K562 (cell line): ENCODE data around the gene CCSER1. TPM values are rescaled to one million over a fixed set of nuclear protein-coding genes. Genes with fewer than 3 reads are reported as not detected.

ENCODE experiments used
- ATAC-seq: fragments of 200-7000 bp; cut with Tn5 transposase; 3 replicates; pipeline ENCODE4 v1.9.1; 2020; ENCODE audit warnings: moderate library complexity
- BruUV-seq: library from RNA; stranded (reverse); fragments of 400-500 nt; replicated peaks from 2 replicates; lab custom pipeline; 2021; lab: Mats Ljungman, UMichigan
- CTCF ChIA-PET: fragments of 300-600 bp; formaldehyde crosslinking; extraction: SDS; loops from one replicate; lab custom pipeline; 2021; ENCODE audit warnings: low intra/inter-chr PET ratio; lab: Yijun Ruan, JAX
- POLR2A ChIA-PET: fragments of 300-600, 350-650 bp; sonication (Branson Sonifier 250); formaldehyde crosslinking; extraction: SDS; loops from one replicate; lab custom pipeline; 2021; ENCODE audit warnings: antibody characterized with exemption, inconsistent platforms; lab: Yijun Ruan, JAX
- DNase-seq, 4 experiments: peaks; one replicate each; pipeline versions ENCODE4 v3.0.0 to v3.0.0-alpha.2; 2011 to 2018; ENCODE audit warnings: low spot score in 3 of 4, mixed read lengths in 3 of 4; ENCODE audit errors: extremely low read depth in 1 of 4
- FAIRE-seq: peaks from 2 replicates; lab custom pipeline; 2011; peaks lifted over from hg19 to GRCh38; lab: Jason Lieb, UNC
- H2AFZ ChIP-seq: 2 replicates; pipeline ENCODE4 v1.6.0; 2011; ENCODE audit warnings: low read depth, low read length, control low read depth, inconsistent platforms
- H3K27ac ChIP-seq: fragments of 200-600 bp; 3 replicates; pipeline ENCODE4 v1.8.0; 2011; ENCODE audit warnings: low read depth, mild to moderate bottlenecking, control low read depth, inconsistent platforms, low read length, moderate library complexity, mixed read lengths; ENCODE audit errors: extremely low read depth
- H3K27me3 ChIP-seq, 2 experiments: fragments of 300-600 bp in 1 of 2; 2 replicates in 1 of 2; 3 replicates in 1 of 2; pipeline versions ENCODE4 v1.6.0 to v1.8.0; 2011; ENCODE audit warnings: inconsistent platforms in 2 of 2, low read length in 2 of 2, mild to moderate bottlenecking in 1 of 2, mixed read lengths in 1 of 2, moderate library complexity in 1 of 2; ENCODE audit not compliant: control insufficient read depth in 2 of 2, insufficient read depth in 2 of 2
- H3K36me3 ChIP-seq: fragments of 300-600 bp; 3 replicates; pipeline ENCODE4 v1.8.0; 2011; ENCODE audit warnings: mild to moderate bottlenecking, low read length, inconsistent platforms; ENCODE audit not compliant: control insufficient read depth, insufficient read depth
- H3K4me1 ChIP-seq, 2 experiments: fragments of 200-600 bp in 1 of 2; replicated peaks in 1 of 2; 2 replicates in 1 of 2; 3 replicates in 1 of 2; pipeline versions ENCODE4 v1.5.1 to v1.8.0; 2011; ENCODE audit warnings: inconsistent platforms in 2 of 2, low read length in 2 of 2, mild to moderate bottlenecking in 1 of 2, mixed read lengths in 1 of 2, moderate library complexity in 1 of 2; ENCODE audit not compliant: control insufficient read depth in 2 of 2, insufficient read depth in 2 of 2
- H3K4me2 ChIP-seq: 2 replicates; pipeline ENCODE4 v1.6.1; 2011; ENCODE audit warnings: low read length, control low read depth, inconsistent platforms, mixed read lengths; ENCODE audit not compliant: insufficient read depth
- H3K4me3 ChIP-seq: fragments of 200-600 bp; sonication (generic), shearing (Covaris generic); 2 replicates; pipeline ENCODE4 v1.5.1; 2016; ENCODE audit warnings: control low read depth, inconsistent platforms
- H3K79me2 ChIP-seq: fragments of 200-600 bp; 3 replicates; pipeline ENCODE4 v1.8.0; 2011; ENCODE audit warnings: low read length, inconsistent platforms; ENCODE audit not compliant: control insufficient read depth, insufficient read depth
- H3K9ac ChIP-seq, 2 experiments: 2 replicates each; pipeline versions ENCODE4 v1.6.0 to v1.6.1; 2011; ENCODE audit warnings: low read depth in 2 of 2, low read length in 2 of 2, control low read depth in 1 of 2, inconsistent platforms in 1 of 2, mild to moderate bottlenecking in 1 of 2, mixed read lengths in 1 of 2; ENCODE audit not compliant: insufficient read depth in 1 of 2
- H3K9me1 ChIP-seq: one replicate; pipeline ENCODE4 v1.6.0; 2011; ENCODE audit warnings: inconsistent platforms, mild to moderate bottlenecking, low read length, moderate library complexity; ENCODE audit not compliant: control insufficient read depth, insufficient read depth
- H3K9me3 ChIP-seq: replicated peaks from 2 replicates; pipeline ENCODE4 v1.5.1; 2011; ENCODE audit warnings: low read depth, low read length, inconsistent platforms; ENCODE audit not compliant: control insufficient read depth, insufficient read depth
- H4K20me1 ChIP-seq: replicated peaks from 2 replicates; pipeline ENCODE4 v1.6.1; 2011; ENCODE audit warnings: low read length, inconsistent platforms, mixed read lengths; ENCODE audit not compliant: control insufficient read depth, insufficient read depth
- CBFA2T3 ChIP-seq: fragments of 450-650 bp; IDR thresholded peaks from 2 replicates; pipeline ENCODE4 v1.6.1; 2017
- DIDO1 ChIP-seq: fragments of 450-650 bp; IDR thresholded peaks from 2 replicates; pipeline ENCODE4 v1.6.1; 2016; ENCODE audit warnings: low read depth, missing biosample characterization, missing genetic modification characterization
- EGR1 ChIP-seq: fragments of 450-650 bp; conservative IDR thresholded peaks from 2 replicates; pipeline ENCODE4 v1.6.1; 2017; ENCODE audit warnings: mild to moderate bottlenecking
- EZH2 ChIP-seq: IDR thresholded peaks from 2 replicates; pipeline ENCODE4 v1.6.1; 2012; ENCODE audit warnings: low read depth, mild to moderate bottlenecking, inconsistent platforms, low read length, borderline replicate concordance
- FOXJ3 ChIP-seq: sonication (generic); formaldehyde crosslinking; IDR thresholded peaks from 2 replicates; pipeline ENCODE4 v1.4.0; 2020; ENCODE audit warnings: mild to moderate bottlenecking, missing genetic modification reagents
- HMG20A ChIP-seq: fragments of 450-650 bp; formaldehyde crosslinking; conservative IDR thresholded peaks from 2 replicates; pipeline ENCODE4 v1.4.0; 2020; ENCODE audit warnings: mild to moderate bottlenecking, mixed read lengths
- HNRNPH1 ChIP-seq: fragments of 200-400 bp; formaldehyde crosslinking; optimal IDR thresholded peaks from 2 replicates; pipeline ENCODE3; 2017; ENCODE audit warnings: low read depth, mild to moderate bottlenecking, low read length, moderate library complexity
- KAT8 ChIP-seq: fragments of 450-650 bp; IDR thresholded peaks from 2 replicates; pipeline ENCODE4 v1.6.1; 2016; ENCODE audit warnings: low read depth, mild to moderate bottlenecking
- NEUROD1 ChIP-seq: fragments of 150-350 bp; IDR thresholded peaks from 2 replicates; pipeline ENCODE4 v1.6.1; 2014; ENCODE audit warnings: borderline replicate concordance, low read length, low read depth; ENCODE audit not compliant: partially characterized antibody
- PHF21A ChIP-seq: fragments of 450-650 bp; IDR thresholded peaks from 2 replicates; pipeline ENCODE4 v1.6.1; 2017; ENCODE audit warnings: low read depth, borderline replicate concordance
- RBM25 ChIP-seq: fragments of 200-400 bp; formaldehyde crosslinking; IDR thresholded peaks from 2 replicates; pipeline ENCODE4 v1.6.1; 2018; ENCODE audit warnings: low read length, low read depth, moderate library complexity; ENCODE audit not compliant: severe bottlenecking
- RCOR1 ChIP-seq, 2 experiments: IDR thresholded peaks; 2 replicates each; pipeline ENCODE4 v1.6.1; 2012; ENCODE audit warnings: low read depth in 2 of 2, low read length in 2 of 2, borderline replicate concordance in 1 of 2, improper control_type of control experiment in 1 of 2
- SIX5 ChIP-seq, 2 experiments: IDR thresholded peaks; 2 replicates each; pipeline ENCODE4 v1.6.1; 2011; ENCODE audit warnings: low read length in 2 of 2, borderline replicate concordance in 1 of 2, low read depth in 1 of 2, mild to moderate bottlenecking in 1 of 2, moderate library complexity in 1 of 2; ENCODE audit not compliant: insufficient read depth in 1 of 2
- TCF3 ChIP-seq: sonication (generic); formaldehyde crosslinking; IDR thresholded peaks from 2 replicates; pipeline ENCODE4 v1.4.0; 2020; ENCODE audit warnings: mild to moderate bottlenecking, missing genetic modification reagents
- ZNF174 ChIP-seq: fragments of 250-450 bp; sonication (Bioruptor Pico); IDR thresholded peaks from 2 replicates; pipeline ENCODE4 v1.4.0; 2020; ENCODE audit warnings: mild to moderate bottlenecking
- ZZZ3 ChIP-seq: fragments of 450-650 bp; IDR thresholded peaks from 2 replicates; pipeline ENCODE4 v1.6.1; 2016; ENCODE audit warnings: antibody characterized with exemption, mild to moderate bottlenecking, moderate library complexity
- WGBS: fragments of 100-300 bp; shearing (Covaris generic); methylation state at CpG from one replicate; pipeline ENCODE4 v1.1.6; 2016; ENCODE audit warnings: low coverage, mixed read lengths; ENCODE audit not compliant: insufficient coverage; ENCODE audit errors: missing lambda C conversion rate; 5-methylcytosine and 5-hydroxymethylcytosine counted together
- in situ Hi-C: fragments of 300-500 bp; cut with MboI; formaldehyde crosslinking; loops from 4 replicates; pipeline ENCODE4 v1.15.0; 2018; ENCODE audit warnings: inconsistent platforms, mixed read lengths
- intact Hi-C: fragments of 100-400 bp; cut with micrococcal nuclease; formaldehyde crosslinking; loops from 2 replicates; pipeline ENCODE4 v1.14.2; 2022
- polyA plus RNA-seq, 8 experiments: library from polyadenylated mRNA; depleted of rRNA in 4 of 8; stranded (reverse) in 5 of 8; unstranded in 3 of 8; fragments of >200 nt; fragmentation: Nextera tagmentation in 2 of 8; fragmentation: Illumina TruSeq in 1 of 8; extraction: Ambion mirVana in 2 of 8; extraction: Trizol in 1 of 8; gene quantifications; 2 replicates each; pipeline versions ENCODE4 v1.2.1 to v1.2.3, GENCODE V29; 2011 to 2014; ENCODE audit warnings: inconsistent platforms in 1 of 8, missing spikeins in 1 of 8
- total RNA-seq, 7 experiments: library from RNA; depleted of rRNA in 6 of 7; stranded (reverse); fragments of >200 nt in 6 of 7; fragmentation: Illumina TruSeq in 2 of 7; extraction: Trizol in 2 of 7; gene quantifications; 2 replicates each; pipeline versions ENCODE4 v1.2.1 to v1.2.3, GENCODE V29; 2011 to 2021; ENCODE audit warnings: low replicate concordance in 1 of 7
- TF ChIP-seq, protein P1 (sequence below): IDR thresholded peaks from 2 replicates; pipeline ENCODE4 v1.6.1; 2016; ENCODE audit warnings: missing genetic modification characterization, missing compliant biosample characterization
- TF ChIP-seq, protein P2 (sequence below): sonication (generic); formaldehyde crosslinking; IDR thresholded peaks from 2 replicates; pipeline ENCODE4 v1.5.0; 2020; ENCODE audit warnings: missing genetic modification reagents
- TF ChIP-seq, protein P3 (sequence below): fragments of 250-450 bp; sonication (Bioruptor Pico); IDR thresholded peaks from 2 replicates; pipeline ENCODE4 v1.4.0; 2020; ENCODE audit warnings: mild to moderate bottlenecking

Gene CCSER1
- total and polyA plus RNA-seq, 9 of the 15 experiments (the other 6 are each of a cell fraction or from before 2014, with no cell fraction given), result not detected

DNA sequence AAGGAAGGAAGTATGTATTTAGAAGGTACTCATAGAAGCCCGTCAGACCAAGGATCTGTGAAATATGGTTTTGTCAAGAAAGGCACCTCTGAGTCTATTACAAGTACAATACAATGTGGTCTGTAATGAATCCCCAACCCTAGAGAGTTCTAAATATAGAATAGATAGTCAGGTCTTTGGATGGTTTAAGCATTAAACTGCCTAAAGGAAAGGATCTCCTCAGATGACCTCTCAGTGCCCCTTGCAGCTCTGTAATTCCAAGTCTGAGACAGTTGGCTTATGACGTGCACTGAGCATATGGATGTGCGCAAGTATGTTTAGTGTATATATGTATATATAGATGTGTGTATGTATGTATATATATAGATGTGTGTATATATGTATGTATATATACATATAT lies 62.0 kb downstream of the CCSER1 start:
- POLR2A ChIA-PET, result no interaction called here
- H3K27me3 ChIP-seq, result no peaks in the 10 kb centered on the region
- H3K9me3 ChIP-seq, result no peaks in the 10 kb centered on the region
- H3K79me2 ChIP-seq, result no peaks in the 10 kb centered on the region
- 2% methylated on average over 3 of the region's 3 CpGs for WGBS
- in situ Hi-C loops (no loop called here), intact Hi-C loops (no loop called here)
- FAIRE-seq (no peak), DNase-seq (no peak), ATAC-seq (no peak)
- H2AFZ ChIP-seq, result no peak overlapping the region
- H4K20me1 ChIP-seq, result no peaks in the 10 kb centered on the region
- no TSS peak for BruUV-seq
- H3K9me1 ChIP-seq, result no peaks in the 10 kb centered on the region
- H3K4me2 ChIP-seq, result no peak overlapping the region
- CTCF ChIA-PET, result no interaction called here
- no peak overlapping the region for H3K9ac ChIP-seq
- H3K27ac ChIP-seq, result no peak overlapping the region
- H3K36me3 ChIP-seq, result no peaks in the 10 kb centered on the region
- H3K4me3 ChIP-seq, result no peak overlapping the region
- no peaks in the 10 kb centered on the region for H3K4me1 ChIP-seq
- TF ChIP-seq NEUROD1, result no peak
- no peak for TF ChIP-seq EGR1
- no peak for TF ChIP-seq PHF21A
- no peak for TF ChIP-seq ZZZ3
- no peak for TF ChIP-seq KAT8
- TF ChIP-seq RBM25, result no peak
- TF ChIP-seq SIX5 (IDR thresholded peaks at IDR 0.05; ENCODE audit: borderline replicate concordance in 1 of 2, insufficient read depth in 1 of 2, low read depth in 1 of 2, low read length in 2 of 2), result no peak
- TF ChIP-seq, protein P1, sequence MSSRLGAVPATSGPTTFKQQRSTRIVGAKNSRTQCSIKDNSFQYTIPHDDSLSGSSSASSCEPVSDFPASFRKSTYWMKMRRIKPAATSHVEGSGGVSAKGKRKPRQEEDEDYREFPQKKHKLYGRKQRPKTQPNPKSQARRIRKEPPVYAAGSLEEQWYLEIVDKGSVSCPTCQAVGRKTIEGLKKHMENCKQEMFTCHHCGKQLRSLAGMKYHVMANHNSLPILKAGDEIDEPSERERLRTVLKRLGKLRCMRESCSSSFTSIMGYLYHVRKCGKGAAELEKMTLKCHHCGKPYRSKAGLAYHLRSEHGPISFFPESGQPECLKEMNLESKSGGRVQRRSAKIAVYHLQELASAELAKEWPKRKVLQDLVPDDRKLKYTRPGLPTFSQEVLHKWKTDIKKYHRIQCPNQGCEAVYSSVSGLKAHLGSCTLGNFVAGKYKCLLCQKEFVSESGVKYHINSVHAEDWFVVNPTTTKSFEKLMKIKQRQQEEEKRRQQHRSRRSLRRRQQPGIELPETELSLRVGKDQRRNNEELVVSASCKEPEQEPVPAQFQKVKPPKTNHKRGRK, result no peak
- no peak for TF ChIP-seq TCF3 (CRISPR knock-in tag)
- no peak for TF ChIP-seq FOXJ3 (CRISPR knock-in tag)
- TF ChIP-seq, protein P2, sequence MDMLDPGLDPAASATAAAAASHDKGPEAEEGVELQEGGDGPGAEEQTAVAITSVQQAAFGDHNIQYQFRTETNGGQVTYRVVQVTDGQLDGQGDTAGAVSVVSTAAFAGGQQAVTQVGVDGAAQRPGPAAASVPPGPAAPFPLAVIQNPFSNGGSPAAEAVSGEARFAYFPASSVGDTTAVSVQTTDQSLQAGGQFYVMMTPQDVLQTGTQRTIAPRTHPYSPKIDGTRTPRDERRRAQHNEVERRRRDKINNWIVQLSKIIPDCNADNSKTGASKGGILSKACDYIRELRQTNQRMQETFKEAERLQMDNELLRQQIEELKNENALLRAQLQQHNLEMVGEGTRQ (CRISPR knock-in tag), result no peak
- TF ChIP-seq RCOR1 (IDR thresholded peaks at IDR 0.05; ENCODE audit: borderline replicate concordance in 1 of 2, low read depth in 2 of 2, low read length in 2 of 2), result no peak
- TF ChIP-seq, protein P3, sequence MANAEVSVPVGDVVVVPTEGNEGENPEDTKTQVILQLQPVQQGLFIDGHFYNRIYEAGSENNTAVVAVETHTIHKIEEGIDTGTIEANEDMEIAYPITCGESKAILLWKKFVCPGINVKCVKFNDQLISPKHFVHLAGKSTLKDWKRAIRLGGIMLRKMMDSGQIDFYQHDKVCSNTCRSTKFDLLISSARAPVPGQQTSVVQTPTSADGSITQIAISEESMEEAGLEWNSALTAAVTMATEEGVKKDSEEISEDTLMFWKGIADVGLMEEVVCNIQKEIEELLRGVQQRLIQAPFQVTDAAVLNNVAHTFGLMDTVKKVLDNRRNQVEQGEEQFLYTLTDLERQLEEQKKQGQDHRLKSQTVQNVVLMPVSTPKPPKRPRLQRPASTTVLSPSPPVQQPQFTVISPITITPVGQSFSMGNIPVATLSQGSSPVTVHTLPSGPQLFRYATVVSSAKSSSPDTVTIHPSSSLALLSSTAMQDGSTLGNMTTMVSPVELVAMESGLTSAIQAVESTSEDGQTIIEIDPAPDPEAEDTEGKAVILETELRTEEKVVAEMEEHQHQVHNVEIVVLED (CRISPR knock-in tag), result no peak
- TF ChIP-seq EZH2, result no peak
- TF ChIP-seq HNRNPH1, result no peak
- no peak for TF ChIP-seq ZNF174
- no peak for TF ChIP-seq HMG20A (CRISPR knock-in tag)
- TF ChIP-seq CBFA2T3, result no peak
- TF ChIP-seq DIDO1 (tag), result no peak
